ENCODE data around the gene SARDH.

The SARDH gene

GRCh38 chr9:133737774-133738639 lies at the start of gene SARDH:
Gene SARDH, minus strand, starts transcription at chr9:133738352. Its CDS starts 4,179 bp downstream, at chr9:133734173.
- DNase-seq (ENCODE audit: low read depth in 2 of 2) = no peak

GRCh38 chr9:133787754-133788025 lies 49.5 kb upstream of the SARDH start:
- no peak for DNase-seq (ENCODE audit: low read depth in 2 of 2)

- no peak for DNase-seq (ENCODE audit: low read depth in 2 of 2)
Observed at GRCh38 chr9:133786907-133787753, 49.0 kb upstream of the SARDH start.

GRCh38 chr9:133786371-133786753 lies 48.2 kb upstream of the SARDH start:
- DNase-seq (ENCODE audit: low read depth in 2 of 2) = no peak

- no peak for DNase-seq (ENCODE audit: low read depth in 2 of 2)
Observed at GRCh38 chr9:133785753-133786370, 47.7 kb upstream of the SARDH start.

GRCh38 chr9:133784731-133785561 lies 46.8 kb upstream of the SARDH start:
- no peak for DNase-seq (ENCODE audit: low read depth in 2 of 2)

GRCh38 chr9:133783331-133783731 lies 45.2 kb upstream of the SARDH start:
- no peak for DNase-seq (ENCODE audit: low read depth in 2 of 2)

- peak; percentile 38 to 43 for DNase-seq (ENCODE audit: low read depth in 2 of 2)
Observed at GRCh38 chr9:133782157-133783130, 44.3 kb upstream of the SARDH start.

- no peak for DNase-seq (ENCODE audit: low read depth in 2 of 2)
Observed at GRCh38 chr9:133781828-133782135, 43.6 kb upstream of the SARDH start.

- DNase-seq (ENCODE audit: low read depth in 2 of 2) = no peak
Observed at GRCh38 chr9:133780962-133781827, 43.0 kb upstream of the SARDH start.

GRCh38 chr9:133780404-133780945 lies 42.3 kb upstream of the SARDH start:
- DNase-seq (ENCODE audit: low read depth in 2 of 2) = no peak

GRCh38 chr9:133779516-133780403 lies 41.6 kb upstream of the SARDH start:
- DNase-seq (ENCODE audit: low read depth in 2 of 2) = no peak

GRCh38 chr9:133779081-133779480 lies 40.9 kb upstream of the SARDH start:
- no peak for DNase-seq (ENCODE audit: low read depth in 2 of 2)

GRCh38 chr9:133778336-133779013 lies 40.3 kb upstream of the SARDH start:
- DNase-seq (ENCODE audit: low read depth in 2 of 2) = no peak

GRCh38 chr9:133777871-133778270 lies 39.7 kb upstream of the SARDH start:
- no peak for DNase-seq (ENCODE audit: low read depth in 2 of 2)

GRCh38 chr9:133777068-133777791 lies 39.1 kb upstream of the SARDH start:
- no peak for DNase-seq (ENCODE audit: low read depth in 2 of 2)
